HCT116 (cell line): ENCODE results near the gene CRIM1. TPM values are rescaled to one million over a fixed set of nuclear protein-coding genes. Genes with fewer than 3 reads are reported as not detected.

Experiments
- ATAC-seq: fragments of 200-7000 bp; cut with Tn5 transposase; 2 replicates; pipeline ENCODE4 v1.9.1; 2020; ENCODE audit warnings: mild to moderate bottlenecking, moderate library complexity
- BruUV-seq: library from RNA; stranded (reverse); fragments of 400-500 nt; replicated peaks from 2 replicates; lab custom pipeline; 2021; lab: Mats Ljungman, UMichigan
- CTCF ChIA-PET: fragments of 300-600 bp; sonication (Branson Sonifier 250); formaldehyde crosslinking; loops from one replicate; lab custom pipeline; 2021; ENCODE audit warnings: antibody characterized with exemption; lab: Charles Lee
- POLR2A ChIA-PET: fragments of 300-600, 350-600 bp; sonication (Branson Sonifier 250); formaldehyde crosslinking; loops from one replicate; lab custom pipeline; 2021; ENCODE audit warnings: antibody characterized with exemption; lab: Charles Lee
- RAD21 ChIA-PET, 2 experiments: fragments of 300-600 bp; sonication (Branson Sonifier 250); formaldehyde crosslinking; loops; one replicate each; lab custom pipeline; 2023; ENCODE audit warnings: low total read pairs in 2 of 2; ENCODE audit not compliant: uncharacterized antibody in 2 of 2, unreplicated experiment in 2 of 2, low non-redundant PET in 1 of 2; lab: Charles Lee
- DNase-seq: peaks from one replicate; pipeline ENCODE4 v3.0.0-alpha.2; 2010; ENCODE audit warnings: low read depth, low spot score
- H2AFZ ChIP-seq: fragments of 200-600 bp; shearing (Covaris generic), sonication (generic); 2 replicates; pipeline ENCODE4 v1.6.1; 2017; ENCODE audit warnings: low read depth, mixed run types, mixed read lengths, antibody characterized with exemption, low read length; ENCODE audit not compliant: poor library complexity, severe bottlenecking
- H3K27ac ChIP-seq: 2 replicates; pipeline ENCODE4 v1.5.1; 2012; ENCODE audit warnings: low read depth, low read length
- H3K27me3 ChIP-seq: fragments of 200-600 bp; sonication (generic); 2 replicates; pipeline ENCODE4 v1.6.1; 2016; ENCODE audit warnings: mixed run types, low read length, mixed read lengths; ENCODE audit not compliant: insufficient read depth
- H3K36me3 ChIP-seq, 2 experiments: fragments of 200-500 bp in 1 of 2; fragments of 200-600 bp in 1 of 2; sonication (Bioruptor generic) in 1 of 2; sonication (generic) in 1 of 2; 2 replicates each; pipeline versions ENCODE4 v1.5.1 to v1.6.1; 2014 to 2016; ENCODE audit warnings: low read length in 2 of 2, inconsistent platforms in 1 of 2, mixed read lengths in 1 of 2, mixed run types in 1 of 2; ENCODE audit not compliant: insufficient read depth in 2 of 2, control insufficient read depth in 1 of 2
- H3K4me1 ChIP-seq, 2 experiments: fragments of 200-600 bp in 1 of 2; sonication (generic) in 1 of 2; 2 replicates each; pipeline versions ENCODE4 v1.5.1 to v1.6.1; 2012 to 2017; ENCODE audit warnings: low read length in 2 of 2, inconsistent platforms in 1 of 2, mild to moderate bottlenecking in 1 of 2, mixed read lengths in 1 of 2, mixed run types in 1 of 2, moderate library complexity in 1 of 2; ENCODE audit not compliant: insufficient read depth in 2 of 2, control insufficient read depth in 1 of 2
- H3K4me2 ChIP-seq: fragments of 200-600 bp; sonication (generic); 2 replicates; pipeline ENCODE4 v1.6.1; 2017; ENCODE audit warnings: mixed run types, low read length, mixed read lengths
- H3K4me3 ChIP-seq, 2 experiments: fragments of 200-600 bp in 1 of 2; sonication (generic) in 1 of 2; replicated peaks in 1 of 2; 2 replicates each; pipeline ENCODE4 v1.5.1; 2011 to 2016; ENCODE audit warnings: low read length in 2 of 2, control low read depth in 1 of 2, low read depth in 1 of 2, mild to moderate bottlenecking in 1 of 2, mixed read lengths in 1 of 2, mixed run types in 1 of 2
- H3K79me2 ChIP-seq: fragments of 200-600 bp; sonication (generic); 2 replicates; pipeline ENCODE4 v1.6.1; 2017; ENCODE audit warnings: mild to moderate bottlenecking, mixed run types, low read length, moderate library complexity, mixed read lengths; ENCODE audit not compliant: insufficient read depth
- H3K9ac ChIP-seq: fragments of 200-600 bp; sonication (generic); 2 replicates; pipeline ENCODE4 v1.6.1; 2016; ENCODE audit warnings: low read length, mixed read lengths
- H3K9me2 ChIP-seq: fragments of 200-600 bp; sonication (generic), shearing (Covaris generic); 2 replicates; pipeline ENCODE4 v1.6.1; 2017; ENCODE audit warnings: mixed run types, mild to moderate bottlenecking, moderate library complexity; ENCODE audit not compliant: insufficient read depth
- H3K9me3 ChIP-seq, 2 experiments: fragments of 200-500 bp in 1 of 2; fragments of 200-600 bp in 1 of 2; sonication (Bioruptor generic) in 1 of 2; sonication (generic) in 1 of 2; 2 replicates each; pipeline ENCODE4 v1.6.1; 2014 to 2017; ENCODE audit warnings: low read length in 2 of 2, mixed read lengths in 2 of 2, inconsistent platforms in 1 of 2, low read depth in 1 of 2, mild to moderate bottlenecking in 1 of 2, mixed run types in 1 of 2, moderate library complexity in 1 of 2; ENCODE audit not compliant: control insufficient read depth in 1 of 2, insufficient read depth in 1 of 2
- H4K20me1 ChIP-seq: fragments of 200-600 bp; sonication (generic), shearing (Covaris generic); 2 replicates; pipeline ENCODE4 v1.6.1; 2017; ENCODE audit warnings: mixed run types, mild to moderate bottlenecking, moderate library complexity; ENCODE audit not compliant: insufficient read depth
- CBX3 ChIP-seq: IDR thresholded peaks from 2 replicates; pipeline ENCODE4 v1.6.1; 2012; ENCODE audit warnings: low read depth
- CEBPB ChIP-seq: IDR thresholded peaks from 2 replicates; pipeline ENCODE4 v1.6.1; 2012; ENCODE audit warnings: low read depth
- EGR1 ChIP-seq: IDR thresholded peaks from 2 replicates; pipeline ENCODE4 v1.6.1; 2012; ENCODE audit warnings: low read depth
- FOSL1 ChIP-seq: IDR thresholded peaks from 2 replicates; pipeline ENCODE4 v1.6.1; 2012; ENCODE audit warnings: low read depth
- JUND ChIP-seq: IDR thresholded peaks from 2 replicates; pipeline ENCODE4 v1.6.1; 2012
- POLR2AphosphoS5 ChIP-seq: IDR thresholded peaks from 2 replicates; pipeline ENCODE4 v1.6.1; 2011; ENCODE audit warnings: mild to moderate bottlenecking, low read depth, low read length, moderate library complexity
- RAD21 ChIP-seq: IDR thresholded peaks from 2 replicates; pipeline ENCODE4 v1.6.1; 2012; ENCODE audit warnings: low read depth, mild to moderate bottlenecking
- SIN3A ChIP-seq: IDR thresholded peaks from 2 replicates; pipeline ENCODE4 v1.6.1; 2012; ENCODE audit warnings: low read depth
- TCF7L2 ChIP-seq: IDR thresholded peaks from 2 replicates; pipeline ENCODE4 v1.7.0; 2011; ENCODE audit warnings: borderline replicate concordance, inconsistent platforms; ENCODE audit not compliant: insufficient read depth, insufficient read length; ENCODE audit errors: extremely low read depth
- YY1 ChIP-seq: IDR thresholded peaks from 2 replicates; pipeline ENCODE4 v1.6.1; 2011; ENCODE audit warnings: low read length, low read depth, moderate library complexity, mild to moderate bottlenecking; ENCODE audit not compliant: insufficient replicate concordance; ENCODE audit errors: extremely low read depth
- ZBTB33 ChIP-seq: IDR thresholded peaks from 2 replicates; pipeline ENCODE4 v1.6.1; 2011; ENCODE audit warnings: mild to moderate bottlenecking, low read length, moderate library complexity; ENCODE audit not compliant: insufficient replicate concordance; ENCODE audit errors: extremely low read depth
- intact Hi-C: fragments of 100-400 bp; cut with micrococcal nuclease; formaldehyde crosslinking; loops from 2 replicates; pipeline ENCODE4 v1.10.0; 2022
- total RNA-seq: library from RNA; stranded (reverse); gene quantifications from one replicate; pipeline ENCODE4 v1.2.1, GENCODE V29; 2021; ENCODE audit not compliant: unreplicated experiment
- TF ChIP-seq, protein P1 (sequence below): IDR thresholded peaks from 2 replicates; pipeline ENCODE4 v1.6.1; 2012; ENCODE audit warnings: low read depth
- TF ChIP-seq, protein P2 (sequence below), 3 experiments: fragments of 200-600 bp in 1 of 3; sonication (generic) in 1 of 3; IDR thresholded peaks in 2 of 3; conservative IDR thresholded peaks in 1 of 3; 2 replicates each; pipeline ENCODE4 v1.5.1; 2012 to 2017; ENCODE audit warnings: low read depth in 2 of 3, low read length in 2 of 3, antibody characterized with exemption in 1 of 3, borderline replicate concordance in 1 of 3, control low read depth in 1 of 3, mild to moderate bottlenecking in 1 of 3, mixed read lengths in 1 of 3, mixed run types in 1 of 3, moderate library complexity in 1 of 3; ENCODE audit not compliant: insufficient read depth in 1 of 3

CRIM1 gene
- total RNA-seq, 1 experiment from 2014 or later, result 27.2 TPM

DNA sequence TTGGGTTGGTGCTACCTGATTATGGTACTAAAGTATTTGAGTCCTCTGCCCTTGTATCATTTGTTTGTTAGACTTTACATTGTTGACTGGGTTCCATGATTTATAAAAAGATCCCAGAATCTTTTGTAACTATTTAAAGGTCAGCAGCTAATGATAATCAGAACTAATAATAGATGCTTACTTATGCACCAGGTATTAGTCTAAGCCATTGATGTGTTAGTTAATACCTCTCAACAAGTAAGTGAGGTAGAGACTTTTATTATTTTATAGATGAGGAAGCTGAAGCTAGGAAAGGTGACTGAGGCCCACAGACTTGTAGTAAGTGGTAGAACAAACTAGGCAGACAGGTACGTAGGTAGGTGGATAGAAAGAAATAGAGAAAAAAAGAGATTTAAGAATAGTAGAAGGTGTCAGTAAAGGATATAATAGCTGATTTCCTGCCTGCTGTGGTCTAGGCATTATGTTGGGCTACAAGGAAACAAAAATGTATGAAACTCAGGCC, 68.1 kb downstream of the CRIM1 start:
- H3K4me2 ChIP-seq, result no peak overlapping the region
- no peaks in the 10 kb centered on the region for H3K9me2 ChIP-seq
- H3K4me1 ChIP-seq, result no peaks in the 10 kb centered on the region
- ATAC-seq (no peak), DNase-seq (no peak)
- H3K4me3 ChIP-seq, result no peak overlapping the region
- H3K9me3 ChIP-seq, result no peaks in the 10 kb centered on the region
- peaks cover 28% of the 10 kb centered on the region for H3K79me2 ChIP-seq
- no peaks in the 10 kb centered on the region for H3K27me3 ChIP-seq
- ChIA-PET POLR2A (no interaction called here), CTCF (no interaction called here)
- no TSS peak for BruUV-seq
- H2AFZ ChIP-seq, result no peak overlapping the region
- no peaks in the 10 kb centered on the region for H3K36me3 ChIP-seq
- intact Hi-C loops, result no loop called here
- TF ChIP-seq, protein P1, sequence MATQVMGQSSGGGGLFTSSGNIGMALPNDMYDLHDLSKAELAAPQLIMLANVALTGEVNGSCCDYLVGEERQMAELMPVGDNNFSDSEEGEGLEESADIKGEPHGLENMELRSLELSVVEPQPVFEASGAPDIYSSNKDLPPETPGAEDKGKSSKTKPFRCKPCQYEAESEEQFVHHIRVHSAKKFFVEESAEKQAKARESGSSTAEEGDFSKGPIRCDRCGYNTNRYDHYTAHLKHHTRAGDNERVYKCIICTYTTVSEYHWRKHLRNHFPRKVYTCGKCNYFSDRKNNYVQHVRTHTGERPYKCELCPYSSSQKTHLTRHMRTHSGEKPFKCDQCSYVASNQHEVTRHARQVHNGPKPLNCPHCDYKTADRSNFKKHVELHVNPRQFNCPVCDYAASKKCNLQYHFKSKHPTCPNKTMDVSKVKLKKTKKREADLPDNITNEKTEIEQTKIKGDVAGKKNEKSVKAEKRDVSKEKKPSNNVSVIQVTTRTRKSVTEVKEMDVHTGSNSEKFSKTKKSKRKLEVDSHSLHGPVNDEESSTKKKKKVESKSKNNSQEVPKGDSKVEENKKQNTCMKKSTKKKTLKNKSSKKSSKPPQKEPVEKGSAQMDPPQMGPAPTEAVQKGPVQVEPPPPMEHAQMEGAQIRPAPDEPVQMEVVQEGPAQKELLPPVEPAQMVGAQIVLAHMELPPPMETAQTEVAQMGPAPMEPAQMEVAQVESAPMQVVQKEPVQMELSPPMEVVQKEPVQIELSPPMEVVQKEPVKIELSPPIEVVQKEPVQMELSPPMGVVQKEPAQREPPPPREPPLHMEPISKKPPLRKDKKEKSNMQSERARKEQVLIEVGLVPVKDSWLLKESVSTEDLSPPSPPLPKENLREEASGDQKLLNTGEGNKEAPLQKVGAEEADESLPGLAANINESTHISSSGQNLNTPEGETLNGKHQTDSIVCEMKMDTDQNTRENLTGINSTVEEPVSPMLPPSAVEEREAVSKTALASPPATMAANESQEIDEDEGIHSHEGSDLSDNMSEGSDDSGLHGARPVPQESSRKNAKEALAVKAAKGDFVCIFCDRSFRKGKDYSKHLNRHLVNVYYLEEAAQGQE, result no peak
- TF ChIP-seq CBX3 (no peak), ZBTB33 (no peak), YY1 (no peak), RAD21 (no peak), EGR1 (no peak), JUND (no peak), FOSL1 (no peak), CEBPB (no peak), SIN3A (no peak), POLR2AphosphoS5 (no peak), TCF7L2 (no peak)
- TF ChIP-seq, protein P2, sequence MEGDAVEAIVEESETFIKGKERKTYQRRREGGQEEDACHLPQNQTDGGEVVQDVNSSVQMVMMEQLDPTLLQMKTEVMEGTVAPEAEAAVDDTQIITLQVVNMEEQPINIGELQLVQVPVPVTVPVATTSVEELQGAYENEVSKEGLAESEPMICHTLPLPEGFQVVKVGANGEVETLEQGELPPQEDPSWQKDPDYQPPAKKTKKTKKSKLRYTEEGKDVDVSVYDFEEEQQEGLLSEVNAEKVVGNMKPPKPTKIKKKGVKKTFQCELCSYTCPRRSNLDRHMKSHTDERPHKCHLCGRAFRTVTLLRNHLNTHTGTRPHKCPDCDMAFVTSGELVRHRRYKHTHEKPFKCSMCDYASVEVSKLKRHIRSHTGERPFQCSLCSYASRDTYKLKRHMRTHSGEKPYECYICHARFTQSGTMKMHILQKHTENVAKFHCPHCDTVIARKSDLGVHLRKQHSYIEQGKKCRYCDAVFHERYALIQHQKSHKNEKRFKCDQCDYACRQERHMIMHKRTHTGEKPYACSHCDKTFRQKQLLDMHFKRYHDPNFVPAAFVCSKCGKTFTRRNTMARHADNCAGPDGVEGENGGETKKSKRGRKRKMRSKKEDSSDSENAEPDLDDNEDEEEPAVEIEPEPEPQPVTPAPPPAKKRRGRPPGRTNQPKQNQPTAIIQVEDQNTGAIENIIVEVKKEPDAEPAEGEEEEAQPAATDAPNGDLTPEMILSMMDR (IDR thresholded peaks at IDR 0.05 in 2 of 3, conservative IDR thresholded peaks at IDR 0.05 in 1 of 3; ENCODE audit: borderline replicate concordance in 1 of 3, insufficient read depth in 1 of 3, low read depth in 2 of 3, low read length in 2 of 3), result no peak
- TF ChIP-seq, all 23 proteins: peak for 0
- no peaks in the 10 kb centered on the region for H4K20me1 ChIP-seq
- RAD21 ChIA-PET, result no interaction called here
- no peak overlapping the region for H3K27ac ChIP-seq
- H3K9ac ChIP-seq, result no peak overlapping the region
